HG03064 (cell line): ENCODE results near the gene KCNJ6.

Experiments used
- ATAC-seq: cut with Tn5 transposase; IDR thresholded peaks from one replicate; pipeline ENCODE4 v1.9.1; 2021; ENCODE audit warnings: low read depth; ENCODE audit not compliant: unreplicated experiment

KCNJ6 gene

DNA sequence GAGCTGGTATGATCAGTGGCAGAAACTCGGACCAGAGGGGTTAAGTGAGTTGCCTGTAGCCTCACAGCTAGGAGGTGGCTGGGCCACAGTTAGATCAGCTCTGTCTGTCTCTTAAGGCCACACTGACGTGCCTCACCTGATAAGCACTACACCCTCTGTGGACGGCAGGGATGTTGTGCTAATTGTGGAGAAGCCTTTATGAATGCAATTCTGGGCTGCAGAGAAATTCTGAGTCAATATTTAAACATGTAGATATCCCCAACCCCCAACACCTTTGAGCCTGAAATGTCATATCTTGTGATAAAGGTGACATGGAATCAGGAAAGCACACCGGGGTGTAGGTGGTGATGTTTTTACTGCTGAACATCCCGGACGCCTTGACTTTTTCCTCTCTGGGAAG is 88.3 kb downstream of the KCNJ6 start:
- ATAC-seq: no peak

GRCh38 chr21:37821786-37822450 is 94.3 kb downstream of the KCNJ6 start:
- ATAC-seq: no peak

DNA sequence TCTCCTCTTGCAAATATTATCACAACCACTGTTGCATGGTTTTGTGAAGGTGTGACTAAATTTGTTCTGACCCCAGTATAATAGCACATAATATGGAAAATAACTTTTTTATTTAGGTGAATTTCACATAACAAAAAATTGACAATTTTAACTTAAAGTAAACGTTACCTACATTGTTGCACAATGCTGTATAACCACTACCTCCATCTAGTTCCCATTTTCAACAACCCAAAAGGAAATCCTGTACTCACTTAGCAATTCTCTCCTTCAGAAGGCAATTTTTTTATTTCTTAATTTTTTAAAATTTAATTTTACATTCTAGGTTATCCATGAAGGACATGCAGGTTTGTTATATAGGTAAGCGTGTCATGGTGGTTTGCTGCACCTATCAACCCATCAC is 95.2 kb downstream of the KCNJ6 start:
- ATAC-seq: no peak

DNA sequence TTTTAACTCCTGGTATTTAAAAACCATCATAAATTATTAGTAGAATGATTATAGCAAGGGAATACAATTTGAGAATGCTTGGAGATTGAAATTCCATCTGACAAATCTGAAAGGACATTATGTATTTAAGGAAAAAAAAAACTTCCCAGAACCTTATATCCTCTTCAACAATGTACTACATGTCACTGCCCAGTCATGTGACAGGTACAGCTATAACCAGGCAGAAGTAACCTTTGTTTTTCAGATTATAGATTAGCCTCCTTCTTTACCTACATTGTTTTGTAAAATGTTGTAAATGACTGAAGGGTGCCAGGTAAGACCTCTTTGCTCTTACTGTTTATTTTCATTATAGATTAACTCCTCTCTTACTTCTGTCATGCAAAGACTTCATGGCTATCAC is 96.9 kb downstream of the KCNJ6 start:
- ATAC-seq: no peak

GRCh38 chr21:37817242-37817641 is 99.0 kb downstream of the KCNJ6 start:
- ATAC-seq: no peak

- no peak for ATAC-seq
These were observed 100.4 kb downstream of the KCNJ6 start for GRCh38 chr21:37815893-37816292.

GRCh38 chr21:37811711-37812110 is 104.5 kb downstream of the KCNJ6 start:
- no peak for ATAC-seq

GRCh38 chr21:37808261-37808660 is 108.0 kb downstream of the KCNJ6 start:
- ATAC-seq: no peak

GRCh38 chr21:37805266-37805665 is 111.0 kb downstream of the KCNJ6 start:
- ATAC-seq: no peak

- no peak for ATAC-seq
These were observed 112.3 kb downstream of the KCNJ6 start for GRCh38 chr21:37804001-37804400.

DNA sequence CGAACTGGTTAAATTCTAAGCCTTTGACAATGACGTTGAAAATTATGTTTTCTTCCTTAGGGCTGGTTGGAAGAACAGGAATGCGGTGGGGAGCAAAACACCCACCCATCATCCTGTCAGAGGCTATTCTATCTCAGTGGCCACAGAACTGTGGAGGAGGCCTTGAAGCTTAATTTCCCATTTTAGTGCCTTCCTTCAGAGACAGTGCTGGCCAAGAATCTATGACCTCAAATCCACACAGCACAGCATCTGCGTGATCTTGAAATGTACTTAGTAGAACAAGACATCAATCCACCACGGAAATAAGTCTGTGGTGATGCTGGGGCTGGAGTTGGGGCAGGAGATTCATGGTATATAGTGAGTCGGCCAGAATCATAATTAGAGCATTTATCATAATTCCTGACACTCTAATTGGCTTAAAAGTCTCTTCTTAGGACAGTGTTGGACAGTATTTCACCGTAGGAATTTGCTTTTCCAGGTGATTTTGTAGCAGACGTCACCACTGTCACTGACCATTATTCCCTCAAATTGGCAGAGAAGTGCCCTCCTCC is 113.1 kb downstream of the KCNJ6 start:
- no peak for ATAC-seq

DNA sequence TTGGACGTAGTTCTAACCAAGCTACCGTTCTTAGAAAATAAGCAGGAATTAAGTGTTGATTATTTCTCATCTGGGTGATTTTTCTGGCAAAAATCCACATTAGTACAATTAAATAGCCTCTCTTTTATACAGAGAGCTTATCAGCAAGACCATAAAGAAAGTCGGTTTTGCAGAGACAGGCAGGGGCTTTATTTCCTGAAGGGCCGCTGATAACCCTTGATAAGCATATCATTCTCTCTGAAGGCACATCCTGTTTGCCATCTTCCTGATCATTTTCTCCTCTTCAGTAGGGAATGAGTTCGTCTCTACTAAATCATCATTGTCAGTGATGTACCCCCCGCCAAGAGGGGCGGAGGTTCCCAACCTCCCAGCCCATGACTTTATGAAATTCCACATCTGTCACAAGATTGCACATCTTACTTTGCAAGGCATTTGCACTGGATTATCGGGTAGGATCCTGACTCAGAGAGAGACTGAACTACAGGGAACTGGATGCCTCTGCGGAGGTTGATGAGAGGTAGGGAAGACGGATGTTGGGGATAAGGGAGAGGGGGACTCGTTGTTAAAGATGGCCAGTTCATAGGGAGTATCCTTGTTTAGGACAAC is 115.7 kb downstream of the KCNJ6 start:
- no peak for ATAC-seq

DNA sequence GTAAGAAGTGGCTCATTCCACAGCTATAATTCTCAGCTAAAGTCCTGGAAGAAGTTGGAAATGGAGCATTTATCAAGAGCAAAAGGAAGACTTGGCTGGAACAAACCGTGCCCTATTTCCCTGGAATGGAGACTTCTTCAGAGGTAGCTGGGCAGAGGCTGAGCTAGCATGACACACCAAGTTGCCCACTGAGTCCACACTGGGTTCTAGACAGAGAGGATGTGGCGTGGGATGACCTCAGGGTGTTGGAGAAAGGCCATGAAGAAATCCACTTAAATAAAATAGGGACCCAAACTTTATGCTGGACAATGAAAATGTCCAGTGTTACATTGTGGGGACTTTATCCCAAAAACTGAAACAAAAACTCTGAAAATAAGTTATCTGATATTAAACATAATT is 116.2 kb downstream of the KCNJ6 start:
- no peak for ATAC-seq

- ATAC-seq: no peak
These were observed 116.8 kb downstream of the KCNJ6 start for GRCh38 chr21:37799211-37800056.

GRCh38 chr21:37797403-37797802 is 118.9 kb downstream of the KCNJ6 start:
- ATAC-seq: no peak

DNA sequence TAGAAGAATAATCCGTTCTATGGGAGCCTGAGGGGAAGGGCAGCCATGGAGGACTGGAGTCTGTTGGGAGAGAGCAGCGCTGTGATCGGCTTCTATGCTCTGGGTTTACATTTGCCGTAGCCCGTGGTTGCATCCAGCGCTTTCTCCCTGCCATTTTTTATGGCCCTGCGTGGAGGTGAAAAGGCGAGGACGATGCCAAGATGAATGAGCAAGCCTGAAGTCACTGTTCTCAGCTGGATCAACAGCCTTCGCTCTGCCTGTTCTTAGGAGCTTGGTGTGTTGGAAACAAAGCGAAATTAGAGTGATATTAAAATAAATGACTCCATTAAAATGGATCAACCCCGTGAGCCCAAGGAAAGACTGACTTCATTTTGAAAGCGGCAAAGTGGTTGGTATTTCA is 120.2 kb downstream of the KCNJ6 start:
- no peak for ATAC-seq

DNA sequence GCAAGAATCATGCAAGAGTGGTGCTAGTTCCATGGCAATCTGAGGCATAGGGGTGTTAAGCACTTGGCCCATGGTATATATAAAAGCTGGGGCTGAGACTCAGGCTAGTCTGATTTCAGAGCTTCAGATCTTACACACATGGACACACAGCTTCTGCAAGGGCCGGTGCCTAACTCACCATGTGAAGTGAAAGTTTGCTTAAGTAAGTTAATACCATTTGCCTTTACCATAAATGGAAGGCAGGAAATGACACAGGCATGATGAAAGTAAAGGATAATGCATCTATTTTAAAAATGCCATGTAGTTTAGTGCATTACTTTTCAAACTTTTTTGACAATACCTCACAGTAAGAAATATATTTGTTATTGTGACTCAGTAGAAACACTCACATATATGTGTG is 122.6 kb downstream of the KCNJ6 start:
- no peak for ATAC-seq

- no peak for ATAC-seq
These were observed 124.2 kb downstream of the KCNJ6 start for GRCh38 chr21:37792046-37792445.

- ATAC-seq: no peak
These were observed 125.4 kb downstream of the KCNJ6 start for GRCh38 chr21:37790905-37791304.

DNA sequence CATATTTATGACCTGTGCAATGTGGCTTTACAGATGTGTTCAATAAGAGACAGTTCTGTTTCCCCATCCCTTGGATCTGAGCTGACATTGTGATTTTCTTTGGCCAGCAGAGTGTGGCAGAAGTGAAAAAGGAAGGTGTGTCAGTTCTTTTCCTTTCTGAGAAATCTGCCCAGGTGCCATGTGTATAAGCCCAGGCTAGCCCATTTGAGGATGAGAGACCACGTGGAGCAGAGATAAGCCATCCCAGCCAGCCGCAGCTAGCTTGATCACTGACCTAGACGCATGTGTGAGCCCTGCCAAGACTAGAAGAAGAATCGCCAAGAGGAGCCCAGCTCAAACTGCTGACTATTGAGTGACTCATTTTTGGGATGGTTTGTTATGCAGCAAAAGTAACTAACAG is 127.8 kb downstream of the KCNJ6 start:
- ATAC-seq: no peak

GRCh38 chr21:37787456-37787855 is 128.8 kb downstream of the KCNJ6 start:
- ATAC-seq: no peak
